Keratinocyte (primary cell): ENCODE results near the gene MCM10. TPM values are rescaled to one million over a fixed set of nuclear protein-coding genes. Genes with fewer than 3 reads are reported as not detected.

Experiments
- DNase-seq: peaks from one replicate; pipeline ENCODE4 v3.0.0-alpha.2; 2011; ENCODE audit warnings: low read depth, missing footprints, low spot score
- FAIRE-seq: peaks from 2 replicates; lab custom pipeline; 2011; peaks lifted over from hg19 to GRCh38; lab: Jason Lieb, UNC
- H2AFZ ChIP-seq: 2 replicates; pipeline ENCODE4 v1.6.0; 2012; ENCODE audit warnings: low read length, control low read depth, inconsistent platforms; ENCODE audit not compliant: control insufficient read depth
- H3K27ac ChIP-seq: 2 replicates; pipeline ENCODE4 v1.5.1; 2011; ENCODE audit warnings: low read length; ENCODE audit not compliant: control insufficient read depth, insufficient read depth
- H3K27me3 ChIP-seq: 3 replicates; pipeline ENCODE4 v1.6.0; 2011; ENCODE audit warnings: low read length; ENCODE audit not compliant: control insufficient read depth, insufficient read depth; ENCODE audit errors: extremely low read depth
- H3K36me3 ChIP-seq, 2 experiments: 2 replicates in 1 of 2; 3 replicates in 1 of 2; pipeline ENCODE4 v1.5.1; 2011; ENCODE audit warnings: low read length in 2 of 2, mild to moderate bottlenecking in 1 of 2; ENCODE audit not compliant: control insufficient read depth in 2 of 2, insufficient read depth in 2 of 2; ENCODE audit errors: extremely low read depth in 1 of 2
- H3K4me1 ChIP-seq: 3 replicates; pipeline ENCODE4 v1.5.1; 2011; ENCODE audit warnings: low read length; ENCODE audit not compliant: control insufficient read depth, insufficient read depth; ENCODE audit errors: extremely low read depth
- H3K4me2 ChIP-seq: 3 replicates; pipeline ENCODE4 v1.6.0; 2011; ENCODE audit warnings: low read depth, low read length; ENCODE audit not compliant: control insufficient read depth, insufficient read depth; ENCODE audit errors: extremely low read depth
- H3K4me3 ChIP-seq, 3 experiments: fragments of 200-600 bp in 1 of 3; sonication (generic) in 1 of 3; 2 replicates in 2 of 3; 3 replicates in 1 of 3; pipeline ENCODE4 v1.5.1; 2011 to 2016; ENCODE audit warnings: low read length in 3 of 3, mild to moderate bottlenecking in 3 of 3, control low read depth in 2 of 3, inconsistent platforms in 1 of 3, low read depth in 1 of 3, mixed read lengths in 1 of 3, mixed run types in 1 of 3, moderate library complexity in 1 of 3; ENCODE audit not compliant: control insufficient read depth in 2 of 3, insufficient read depth in 2 of 3; ENCODE audit errors: extremely low read depth in 1 of 3
- H3K79me2 ChIP-seq: 2 replicates; pipeline ENCODE4 v1.6.0; 2012; ENCODE audit warnings: low read length; ENCODE audit not compliant: control insufficient read depth, insufficient read depth
- H3K9ac ChIP-seq: 3 replicates; pipeline ENCODE4 v1.6.0; 2011; ENCODE audit warnings: low read length; ENCODE audit not compliant: control insufficient read depth, insufficient read depth; ENCODE audit errors: extremely low read depth
- H3K9me1 ChIP-seq: 3 replicates; pipeline ENCODE4 v1.6.0; 2011; ENCODE audit warnings: low read length; ENCODE audit not compliant: control insufficient read depth, insufficient read depth; ENCODE audit errors: extremely low read depth
- H3K9me3 ChIP-seq: 2 replicates; pipeline ENCODE4 v1.5.1; 2012; ENCODE audit warnings: low read depth, low read length; ENCODE audit not compliant: control insufficient read depth
- H4K20me1 ChIP-seq: 3 replicates; pipeline ENCODE4 v1.6.0; 2011; ENCODE audit warnings: low read length; ENCODE audit not compliant: control insufficient read depth, insufficient read depth; ENCODE audit errors: extremely low read depth
- CTCF ChIP-seq, 3 experiments: IDR thresholded peaks in 1 of 3; conservative IDR thresholded peaks in 1 of 3; optimal IDR thresholded peaks in 1 of 3; 2 replicates in 2 of 3; 3 replicates in 1 of 3; pipeline versions ENCODE3 to v1.5.1; 2011; ENCODE audit warnings: low read length in 3 of 3, mild to moderate bottlenecking in 3 of 3, moderate library complexity in 2 of 3, control low read depth in 1 of 3, inconsistent platforms in 1 of 3; ENCODE audit not compliant: insufficient read depth in 2 of 3; ENCODE audit errors: extremely low read depth in 1 of 3
- EZH2 ChIP-seq: IDR thresholded peaks from one replicate; pipeline ENCODE4 v1.6.1; 2012; ENCODE audit warnings: inconsistent platforms, mild to moderate bottlenecking, low read length, moderate library complexity
- dilution Hi-C: fragments of 300-500 bp; cut with MboI; formaldehyde crosslinking; loops from one replicate; pipeline ENCODE4 v1.7.0; 2020; ENCODE audit warnings: low sequenced_read_pairs; ENCODE audit not compliant: extremely low pct_ligation_motif_present
- polyA plus RNA-seq, 5 experiments: library from polyadenylated mRNA; depleted of rRNA in 3 of 5; stranded (reverse) in 3 of 5; stranded (forward) in 1 of 5; unstranded in 1 of 5; fragments of >200 nt; gene quantifications; 1 replicate in 1 of 5; 2 replicates in 3 of 5; 3 replicates in 1 of 5; pipeline versions ENCODE4 v1.2.1 to v1.2.3, GENCODE V29; 2011 to 2012; ENCODE audit warnings: missing spikeins in 2 of 5, low read depth in 1 of 5, low replicate concordance in 1 of 5

MCM10 gene
- polyA plus RNA-seq, 1 donor (not counting 4 experiments of a cell fraction or from before 2014, with no cell fraction given): 6.2 TPM

- H3K9me1 ChIP-seq: no peaks in the 10 kb centered on the region
- no peaks in the 10 kb centered on the region for H3K9me3 ChIP-seq
- no peaks in the 10 kb centered on the region for H3K79me2 ChIP-seq
- dilution Hi-C loops: no loop called here
- H3K27ac ChIP-seq: no peak overlapping the region
- no peak for DNase-seq
- no peak overlapping the region for H2AFZ ChIP-seq
- no peaks in the 10 kb centered on the region for H3K27me3 ChIP-seq
- no peak for TF ChIP-seq CTCF (optimal IDR thresholded peaks at IDR 0.05 in 1 of 3, IDR thresholded peaks at IDR 0.05 in 1 of 3, conservative IDR thresholded peaks at IDR 0.05 in 1 of 3; ENCODE audit: extremely low read depth in 1 of 3, insufficient read depth in 2 of 3, low read length in 3 of 3)
- TF ChIP-seq EZH2: no peak
- H3K4me1 ChIP-seq: no peaks in the 10 kb centered on the region
- no peak for FAIRE-seq
- no peak overlapping the region for H3K4me2 ChIP-seq
- H4K20me1 ChIP-seq: no peaks in the 10 kb centered on the region
- H3K9ac ChIP-seq: no peak overlapping the region
- no peak overlapping the region for H3K4me3 ChIP-seq
- no peaks in the 10 kb centered on the region for H3K36me3 ChIP-seq
Observed at GRCh38 chr10:13222566-13222965, 61.2 kb downstream of the MCM10 start.

- Histone ChIP-seq H4K20me1 (no peaks in the 10 kb centered on the region), H3K4me3 (no peak overlapping the region)
- FAIRE-seq: no peak
Observed at GRCh38 chr10:13223241-13223640, 61.9 kb downstream of the MCM10 start.

More at GRCh38 chr10:13223241-13223640, 61.9 kb downstream of the MCM10 start:
- Histone ChIP-seq H3K27ac (no peak overlapping the region), H3K9me3 (no peaks in the 10 kb centered on the region), H3K4me1 (no peaks in the 10 kb centered on the region), H3K79me2 (no peaks in the 10 kb centered on the region), H3K4me2 (no peak overlapping the region), H3K27me3 (no peaks in the 10 kb centered on the region), H3K9ac (no peak overlapping the region), H2AFZ (no peak overlapping the region), H3K36me3 (no peaks in the 10 kb centered on the region), H3K9me1 (no peaks in the 10 kb centered on the region)
- dilution Hi-C loops: no loop called here
- no peak for DNase-seq
- no peak for TF ChIP-seq CTCF (optimal IDR thresholded peaks at IDR 0.05 in 1 of 3, IDR thresholded peaks at IDR 0.05 in 1 of 3, conservative IDR thresholded peaks at IDR 0.05 in 1 of 3; ENCODE audit: extremely low read depth in 1 of 3, insufficient read depth in 2 of 3, low read length in 3 of 3)
